ENCODE data around the gene PJA2.

PJA2 gene

DNA sequence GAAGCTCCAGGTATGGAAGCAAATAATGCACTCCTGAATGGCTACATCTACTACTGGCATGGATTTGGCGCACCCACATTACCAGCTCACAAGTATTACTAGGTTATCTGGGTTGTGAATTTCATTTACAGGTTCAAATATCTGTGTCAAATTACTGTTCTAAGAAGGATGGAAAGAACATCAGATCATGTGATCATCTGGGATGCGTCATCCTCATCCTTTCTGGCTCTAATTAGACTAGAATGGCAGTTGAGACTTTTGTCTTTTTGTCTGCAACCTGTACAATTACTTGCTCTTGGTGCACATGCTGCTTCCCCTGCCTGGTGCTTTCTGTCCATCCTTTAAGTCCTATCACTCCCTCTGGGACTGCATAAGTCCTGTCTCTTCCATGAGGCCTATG, 64.1 kb downstream of the PJA2 start:
- Histone ChIP-seq H3K4me1 (ENCODE audit: insufficient read depth, poor library complexity, severe bottlenecking) (no peaks in the 10 kb centered on the region), H3K27ac (ENCODE audit: poor library complexity, severe bottlenecking) (no peak overlapping the region), H3K36me3 (ENCODE audit: low read depth) (peaks cover 66% of the 10 kb centered on the region), H3K4me3 (ENCODE audit: severe bottlenecking) (no peak overlapping the region), H3K27me3 (ENCODE audit: insufficient read depth, poor library complexity, severe bottlenecking) (no peaks in the 10 kb centered on the region), H3K9me3 (ENCODE audit: severe bottlenecking) (no peaks in the 10 kb centered on the region)
- DNase-seq (ENCODE audit: low spot score) (no peak), ATAC-seq (ENCODE audit: low read depth) (no peak)
- TF ChIP-seq, protein P1, sequence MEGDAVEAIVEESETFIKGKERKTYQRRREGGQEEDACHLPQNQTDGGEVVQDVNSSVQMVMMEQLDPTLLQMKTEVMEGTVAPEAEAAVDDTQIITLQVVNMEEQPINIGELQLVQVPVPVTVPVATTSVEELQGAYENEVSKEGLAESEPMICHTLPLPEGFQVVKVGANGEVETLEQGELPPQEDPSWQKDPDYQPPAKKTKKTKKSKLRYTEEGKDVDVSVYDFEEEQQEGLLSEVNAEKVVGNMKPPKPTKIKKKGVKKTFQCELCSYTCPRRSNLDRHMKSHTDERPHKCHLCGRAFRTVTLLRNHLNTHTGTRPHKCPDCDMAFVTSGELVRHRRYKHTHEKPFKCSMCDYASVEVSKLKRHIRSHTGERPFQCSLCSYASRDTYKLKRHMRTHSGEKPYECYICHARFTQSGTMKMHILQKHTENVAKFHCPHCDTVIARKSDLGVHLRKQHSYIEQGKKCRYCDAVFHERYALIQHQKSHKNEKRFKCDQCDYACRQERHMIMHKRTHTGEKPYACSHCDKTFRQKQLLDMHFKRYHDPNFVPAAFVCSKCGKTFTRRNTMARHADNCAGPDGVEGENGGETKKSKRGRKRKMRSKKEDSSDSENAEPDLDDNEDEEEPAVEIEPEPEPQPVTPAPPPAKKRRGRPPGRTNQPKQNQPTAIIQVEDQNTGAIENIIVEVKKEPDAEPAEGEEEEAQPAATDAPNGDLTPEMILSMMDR (IDR thresholded peaks at IDR 0.05; ENCODE audit: poor library complexity, severe bottlenecking) = no peak

DNA sequence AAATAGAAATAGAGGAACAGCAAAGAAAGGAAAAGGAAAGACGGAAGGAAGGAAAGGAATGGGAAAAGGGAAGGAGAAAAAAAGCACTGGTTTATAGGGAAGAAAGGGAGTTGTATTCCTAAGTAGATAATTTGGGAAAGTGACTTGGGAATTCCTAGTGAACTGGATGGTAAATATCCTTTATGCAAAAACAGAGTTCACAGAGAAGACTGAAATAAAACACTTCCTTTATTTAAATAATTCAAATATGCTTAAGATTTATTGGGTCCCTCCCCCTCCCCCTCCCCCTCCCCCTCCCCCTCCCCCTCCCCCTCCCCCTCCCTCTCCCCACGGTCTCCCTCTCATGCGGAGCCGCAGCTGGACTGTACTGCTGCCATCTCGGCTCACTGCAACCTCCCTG, 69.4 kb downstream of the PJA2 start:
- no peak overlapping the region for H3K27ac ChIP-seq (ENCODE audit: poor library complexity, severe bottlenecking)
- H3K4me3 ChIP-seq (ENCODE audit: severe bottlenecking) = no peak overlapping the region
- TF ChIP-seq, protein P1 (IDR thresholded peaks at IDR 0.05; ENCODE audit: poor library complexity, severe bottlenecking) = no peak
- no peak for DNase-seq (ENCODE audit: low spot score)
- H3K27me3 ChIP-seq (ENCODE audit: insufficient read depth, poor library complexity, severe bottlenecking) = no peaks in the 10 kb centered on the region
- H3K36me3 ChIP-seq (ENCODE audit: low read depth) = peaks cover 55% of the 10 kb centered on the region
- no peaks in the 10 kb centered on the region for H3K4me1 ChIP-seq (ENCODE audit: insufficient read depth, poor library complexity, severe bottlenecking)
- no peaks in the 10 kb centered on the region for H3K9me3 ChIP-seq (ENCODE audit: severe bottlenecking)
- ATAC-seq (ENCODE audit: low read depth) = no peak

DNA sequence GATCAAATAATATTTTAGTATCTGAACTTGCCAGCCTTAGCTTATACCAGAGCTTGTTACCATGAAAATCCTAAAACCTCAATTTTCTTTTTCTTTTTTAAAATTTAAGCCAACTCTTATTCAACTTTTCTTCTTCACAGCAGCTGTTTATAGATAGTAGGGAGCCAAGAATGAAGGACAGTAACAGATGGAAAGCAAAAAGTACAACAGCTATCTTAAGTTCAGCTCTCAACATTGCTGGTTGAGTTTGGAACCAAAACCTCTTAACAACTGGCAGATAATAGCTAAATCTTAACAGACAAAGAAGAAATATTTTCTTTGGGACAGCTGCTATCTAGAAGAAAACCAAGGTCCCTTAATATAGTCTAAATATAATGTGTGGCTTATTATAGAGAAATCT, 74.7 kb downstream of the PJA2 start:
- DNase-seq (ENCODE audit: low spot score) (no peak), ATAC-seq (ENCODE audit: low read depth) (no peak)
- H3K4me1 ChIP-seq (ENCODE audit: insufficient read depth, poor library complexity, severe bottlenecking) = no peaks in the 10 kb centered on the region
- no peak overlapping the region for H3K4me3 ChIP-seq (ENCODE audit: severe bottlenecking)
- H3K36me3 ChIP-seq (ENCODE audit: low read depth) = peaks cover 48% of the 10 kb centered on the region
- no peaks in the 10 kb centered on the region for H3K27me3 ChIP-seq (ENCODE audit: insufficient read depth, poor library complexity, severe bottlenecking)
- TF ChIP-seq, protein P1 (IDR thresholded peaks at IDR 0.05; ENCODE audit: poor library complexity, severe bottlenecking) = no peak
- no peaks in the 10 kb centered on the region for H3K9me3 ChIP-seq (ENCODE audit: severe bottlenecking)
- no peak overlapping the region for H3K27ac ChIP-seq (ENCODE audit: poor library complexity, severe bottlenecking)

DNA sequence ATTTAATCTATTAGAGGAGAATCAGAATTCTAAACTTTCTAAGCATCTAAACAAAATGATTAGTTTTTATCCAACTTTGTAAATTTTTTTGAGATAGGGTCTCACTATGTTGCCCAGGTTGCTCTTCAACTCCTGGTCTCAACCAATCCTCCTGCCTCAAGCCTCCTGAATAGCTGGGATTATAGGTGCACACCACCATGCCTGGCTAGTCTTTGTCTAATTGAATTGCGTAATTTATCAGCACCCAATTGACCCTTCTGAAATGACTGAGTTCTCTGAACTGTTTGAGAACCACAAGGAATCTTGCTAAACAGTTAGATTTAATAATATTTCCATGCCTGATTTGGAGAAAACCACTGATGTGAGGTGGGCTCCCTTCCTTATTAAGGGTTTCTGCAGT, 75.7 kb downstream of the PJA2 start:
- H3K4me3 ChIP-seq (ENCODE audit: severe bottlenecking) = no peak overlapping the region
- H3K4me1 ChIP-seq (ENCODE audit: insufficient read depth, poor library complexity, severe bottlenecking) = no peaks in the 10 kb centered on the region
- H3K9me3 ChIP-seq (ENCODE audit: severe bottlenecking) = no peaks in the 10 kb centered on the region
- peaks cover 46% of the 10 kb centered on the region for H3K36me3 ChIP-seq (ENCODE audit: low read depth)
- TF ChIP-seq, protein P1 (IDR thresholded peaks at IDR 0.05; ENCODE audit: poor library complexity, severe bottlenecking) = no peak
- DNase-seq (ENCODE audit: low spot score) (no peak), ATAC-seq (ENCODE audit: low read depth) (no peak)
- no peaks in the 10 kb centered on the region for H3K27me3 ChIP-seq (ENCODE audit: insufficient read depth, poor library complexity, severe bottlenecking)
- H3K27ac ChIP-seq (ENCODE audit: poor library complexity, severe bottlenecking) = no peak overlapping the region

DNA sequence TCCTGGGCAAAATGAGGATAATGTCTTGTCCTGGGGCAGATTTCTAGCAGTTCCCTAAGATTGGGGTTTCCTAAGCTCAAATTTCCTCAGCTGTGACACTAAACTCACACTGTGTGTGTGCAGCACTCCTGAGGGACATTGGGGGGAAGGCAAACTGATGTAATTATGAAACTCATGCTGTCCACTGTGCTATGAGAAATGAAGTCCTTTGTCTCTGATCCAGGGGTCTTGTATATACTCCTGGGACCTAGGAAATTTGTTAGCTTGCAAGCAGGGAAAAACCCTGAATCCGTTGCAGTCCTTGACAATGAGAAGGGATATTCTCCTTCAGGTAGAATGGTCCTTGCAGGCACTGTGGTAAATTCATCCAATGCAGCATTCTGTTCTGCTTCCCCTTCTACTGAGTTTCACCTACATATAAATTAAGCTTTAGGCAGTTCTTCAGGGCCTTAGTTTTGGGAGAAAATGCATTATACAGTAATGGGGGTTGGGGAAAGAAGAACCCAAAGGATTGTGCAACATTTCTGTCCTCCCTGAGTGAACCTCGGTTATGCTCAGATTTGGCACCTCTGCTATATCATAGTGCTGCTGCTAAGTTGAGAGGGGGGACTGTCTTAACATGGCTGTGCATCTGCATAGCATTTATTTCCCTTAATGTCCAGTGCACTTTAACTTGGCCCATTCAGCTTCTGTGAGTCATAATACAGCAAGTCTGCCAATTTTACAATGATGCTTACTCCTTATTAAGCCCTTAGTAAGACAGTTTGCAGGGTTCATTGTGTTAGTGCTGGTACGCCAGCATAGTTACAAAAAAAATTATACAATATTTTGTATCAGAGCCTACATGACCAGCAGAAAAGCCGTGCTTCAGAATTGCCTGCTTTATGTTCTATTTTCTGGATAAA, 80.2 kb downstream of the PJA2 start:
- DNase-seq (ENCODE audit: low spot score) = no peak
- TF ChIP-seq, protein P1 (IDR thresholded peaks at IDR 0.05; ENCODE audit: poor library complexity, severe bottlenecking) = no peak
- ATAC-seq (ENCODE audit: low read depth) = peak; percentile 63; the same call in 2 of the 3 replicates
- Histone ChIP-seq H3K4me3 (ENCODE audit: severe bottlenecking) (no peak overlapping the region), H3K9me3 (ENCODE audit: severe bottlenecking) (no peaks in the 10 kb centered on the region), H3K27ac (ENCODE audit: poor library complexity, severe bottlenecking) (no peak overlapping the region), H3K36me3 (ENCODE audit: low read depth) (peaks cover 14% of the 10 kb centered on the region; the same call in 1 of the 2 replicates), H3K27me3 (ENCODE audit: insufficient read depth, poor library complexity, severe bottlenecking) (no peaks in the 10 kb centered on the region), H3K4me1 (ENCODE audit: insufficient read depth, poor library complexity, severe bottlenecking) (peaks cover 3% of the 10 kb centered on the region)

Data from RWPE2 (cell line).